PC-3 (cell line): ENCODE measurements around the gene LRRC63. TPM values are rescaled to one million over a fixed set of nuclear protein-coding genes. Genes with fewer than 3 reads are reported as not detected.

Source experiments
- ATAC-seq: fragments of 200-7000 bp; cut with Tn5 transposase; 2 replicates; pipeline ENCODE4 v1.9.1; 2020; ENCODE audit warnings: mild to moderate bottlenecking, moderate library complexity
- BruUV-seq: library from RNA; stranded (reverse); fragments of 400-500 nt; replicated peaks from 2 replicates; lab custom pipeline; 2021; lab: Mats Ljungman, UMichigan
- CTCF ChIA-PET: fragments of 300-600 bp; sonication (Branson Sonifier 250); formaldehyde crosslinking; loops from one replicate; lab custom pipeline; 2022; ENCODE audit warnings: antibody characterized with exemption; lab: Charles Lee
- POLR2A ChIA-PET: fragments of 300-600 bp; sonication (Branson Sonifier 250); formaldehyde crosslinking; loops from one replicate; lab custom pipeline; 2022; ENCODE audit warnings: antibody characterized with exemption; ENCODE audit not compliant: unreplicated experiment; lab: Charles Lee
- DNase-seq: peaks from one replicate; pipeline ENCODE4 v3.0.0-alpha.2; 2015
- H2AFZ ChIP-seq: fragments of 300-600 bp; sonication (generic); 2 replicates; pipeline ENCODE4 v1.6.0; 2016; ENCODE audit warnings: antibody characterized with exemption, low read length
- H3F3A ChIP-seq: fragments of 300-600 bp; sonication (generic); one replicate; pipeline ENCODE4 v1.6.0; 2017; ENCODE audit warnings: antibody characterized with exemption, low read length, control low read depth, mild to moderate bottlenecking; ENCODE audit not compliant: unreplicated experiment
- H3K27ac ChIP-seq: fragments of 300-600 bp; sonication (generic); 2 replicates; pipeline ENCODE4 v1.5.1; 2016; ENCODE audit warnings: mild to moderate bottlenecking, low read length
- H3K27me3 ChIP-seq: fragments of 300-600 bp; sonication (generic); 2 replicates; pipeline ENCODE4 v1.6.1; 2016; ENCODE audit warnings: low read length, mixed read lengths
- H3K36me3 ChIP-seq: fragments of 300-600 bp; sonication (generic); 2 replicates; pipeline ENCODE4 v1.6.1; 2016; ENCODE audit warnings: low read depth, mixed run types, low read length, mixed read lengths
- H3K4me1 ChIP-seq: fragments of 300-600 bp; sonication (generic); 2 replicates; pipeline ENCODE4 v1.5.1; 2016; ENCODE audit warnings: low read length; ENCODE audit not compliant: insufficient read depth
- H3K4me2 ChIP-seq: fragments of 300-600 bp; sonication (generic); 2 replicates; pipeline ENCODE4 v1.6.0; 2016; ENCODE audit warnings: low read length
- H3K4me3 ChIP-seq: fragments of 300-600 bp; sonication (generic); 2 replicates; pipeline ENCODE4 v1.5.1; 2016; ENCODE audit warnings: mild to moderate bottlenecking, low read length, mixed read lengths
- H3K79me2 ChIP-seq: fragments of 300-600 bp; sonication (generic); 2 replicates; pipeline ENCODE4 v1.6.1; 2017; ENCODE audit warnings: low read length, mixed read lengths
- H3K9ac ChIP-seq: fragments of 300-600 bp; sonication (generic); 2 replicates; pipeline ENCODE4 v1.6.0; 2016; ENCODE audit warnings: mild to moderate bottlenecking, low read length
- H3K9me2 ChIP-seq: fragments of 300-600 bp; sonication (generic); replicated peaks from 2 replicates; pipeline ENCODE4 v1.6.1; 2016; ENCODE audit warnings: mixed run types, low read length, mixed read lengths
- H3K9me3 ChIP-seq: fragments of 300-600 bp; sonication (generic); 2 replicates; pipeline ENCODE4 v1.6.1; 2016; ENCODE audit warnings: low read length, mixed read lengths
- H4K20me1 ChIP-seq: fragments of 300-600 bp; sonication (generic); 2 replicates; pipeline ENCODE4 v1.6.1; 2016; ENCODE audit warnings: low read length, mixed read lengths
- CTCF ChIP-seq: fragments of 300-600 bp; sonication (generic); conservative IDR thresholded peaks from 2 replicates; pipeline ENCODE4 v1.5.1; 2017; ENCODE audit warnings: antibody characterized with exemption, low read depth, mild to moderate bottlenecking, low read length
- EZH2 ChIP-seq: fragments of 300-600 bp; sonication (generic); IDR thresholded peaks from one replicate; pipeline ENCODE4 v1.6.1; 2017; ENCODE audit warnings: antibody characterized with exemption, mild to moderate bottlenecking, low read length; ENCODE audit not compliant: unreplicated experiment
- EZH2phosphoT487 ChIP-seq: fragments of 300-600 bp; sonication (generic); IDR thresholded peaks from 2 replicates; pipeline ENCODE4 v1.6.1; 2018; ENCODE audit warnings: mild to moderate bottlenecking, antibody characterized with exemption, low read length, borderline replicate concordance
- intact Hi-C: fragments of 100-400 bp; cut with micrococcal nuclease; formaldehyde crosslinking; loops from 2 replicates; pipeline ENCODE4 v1.9.0; 2023
- total RNA-seq: library from RNA; depleted of rRNA; stranded (reverse); fragments of >200 nt; gene quantifications from 2 replicates; pipeline ENCODE4 v1.2.3, GENCODE V29; 2014

The LRRC63 gene
- total RNA-seq, 1 experiment from 2014 or later, result 0.26 TPM

- ChIA-PET CTCF (no interaction called here), POLR2A (interaction anchor here (0.6 kb wide), 1 partner anchor 12 kb away, joined by 3 read pairs; no protein-coding TSS in a partner anchor)
- Histone ChIP-seq H3K36me3 (no peaks in the 10 kb centered on the region), H2AFZ (no peak overlapping the region), H3K4me1 (peaks cover 9% of the 10 kb centered on the region; the same call in 1 of the 2 replicates), H3K9me3 (no peaks in the 10 kb centered on the region), H3K27me3 (no peaks in the 10 kb centered on the region), H3K4me3 (no peak overlapping the region), H3K79me2 (peaks cover 79% of the 10 kb centered on the region), H3K9ac (no peak overlapping the region), H3K9me2 (no peaks in the 10 kb centered on the region), H3F3A (no peaks in the 10 kb centered on the region), H3K4me2 (no peak overlapping the region), H4K20me1 (peaks cover under 1% of the 10 kb centered on the region; the same call in 1 of the 2 replicates), H3K27ac (no peak overlapping the region)
- ATAC-seq, result peak; percentile 38
- BruUV-seq, result no TSS peak
- DNase-seq, result peak; percentile 22
- TF ChIP-seq EZH2phosphoT487, result no peak
- no peak for TF ChIP-seq EZH2
- TF ChIP-seq CTCF, result no peak
- intact Hi-C loops, result no loop called here
Measured at GRCh38 chr13:46165485-46166223, 46.1 kb upstream of the LRRC63 start.

GRCh38 chr13:46166224-46166584 is 45.5 kb upstream of the LRRC63 start:
- Histone ChIP-seq H3K36me3 (no peaks in the 10 kb centered on the region), H3K79me2 (peaks cover 84% of the 10 kb centered on the region), H3K27me3 (no peaks in the 10 kb centered on the region), H3K9me3 (no peaks in the 10 kb centered on the region), H3K9ac (no peak overlapping the region), H2AFZ (no peak overlapping the region), H3K4me1 (peaks cover 9% of the 10 kb centered on the region; the same call in 1 of the 2 replicates), H3K27ac (no peak overlapping the region), H3K9me2 (no peaks in the 10 kb centered on the region), H3F3A (no peaks in the 10 kb centered on the region), H3K4me2 (no peak overlapping the region), H3K4me3 (no peak overlapping the region), H4K20me1 (peaks cover 5% of the 10 kb centered on the region; the same call in 1 of the 2 replicates)
- ChIA-PET CTCF (no interaction called here), POLR2A (no interaction called here)
- no TSS peak for BruUV-seq
- TF ChIP-seq EZH2, result no peak
- no peak for TF ChIP-seq CTCF
- no peak for TF ChIP-seq EZH2phosphoT487
- intact Hi-C loops, result no loop called here
- DNase-seq (no peak), ATAC-seq (no peak)

GRCh38 chr13:46166947-46167610 is 44.6 kb upstream of the LRRC63 start:
- DNase-seq, result no peak

More at GRCh38 chr13:46166947-46167610, 44.6 kb upstream of the LRRC63 start:
- Histone ChIP-seq H3K36me3 (no peaks in the 10 kb centered on the region), H3K9ac (no peak overlapping the region), H3K79me2 (peaks cover 87% of the 10 kb centered on the region), H4K20me1 (peaks cover 5% of the 10 kb centered on the region; the same call in 1 of the 2 replicates), H3K27me3 (no peaks in the 10 kb centered on the region), H3K9me2 (no peaks in the 10 kb centered on the region), H3K9me3 (no peaks in the 10 kb centered on the region), H3K4me2 (no peak overlapping the region), H3F3A (no peaks in the 10 kb centered on the region), H3K4me1 (peaks cover 9% of the 10 kb centered on the region; the same call in 1 of the 2 replicates), H2AFZ (no peak overlapping the region), H3K27ac (no peak overlapping the region), H3K4me3 (no peak overlapping the region)
- POLR2A ChIA-PET, result no interaction called here
- ATAC-seq, result no peak; the same call in 1 of the 2 replicates
- CTCF ChIA-PET, result no interaction called here
- intact Hi-C loops, result no loop called here
- no TSS peak for BruUV-seq
- no peak for TF ChIP-seq CTCF
- TF ChIP-seq EZH2phosphoT487, result no peak
- no peak for TF ChIP-seq EZH2
